Esophagus squamous epithelium (tissue), 4 donors: Measurements from ENCODE around the gene P3H2.

ENCODE experiments used
- CTCF ChIP-seq, 6 experiments: fragments of 450-650 bp in 4 of 6; fragments of 200-600 bp in 2 of 6; sonication (generic) in 2 of 6; IDR thresholded peaks; one replicate each; pipeline ENCODE4 v1.5.1; 2016 to 2019; ENCODE audit warnings: antibody characterized with exemption in 6 of 6, mild to moderate bottlenecking in 4 of 6, moderate library complexity in 4 of 6
- POLR2A ChIP-seq, 4 donors: fragments of 450-650 bp; IDR thresholded peaks; one replicate each; pipeline ENCODE4 v1.6.1; 2017; ENCODE audit warnings: antibody characterized with exemption in 4 of 4, mild to moderate bottlenecking in 4 of 4, moderate library complexity in 3 of 4

GRCh38 chr3:190150681-190151080 lies 30.0 kb upstream of the P3H2 start:
- TF ChIP-seq CTCF (IDR thresholded peaks at IDR 0.05) = no peak
- TF ChIP-seq POLR2A (IDR thresholded peaks at IDR 0.05) = no peak
